ENCODE measurements around the gene PIK3R6. TPM values are rescaled to one million over a fixed set of nuclear protein-coding genes. Genes with fewer than 3 reads are reported as not detected.

PIK3R6 gene
- total and polyA plus RNA-seq, 2 of the 4 experiments (the other 2 are of a cell fraction): not detected

- Histone ChIP-seq H3K23ac (ENCODE audit: low read depth, low read length) (no peak overlapping the region), H2AK9ac (replicated peaks; ENCODE audit: low read depth, low read length, poor library complexity) (no peak overlapping the region), H3K4me2 (ENCODE audit: low read depth, low read length) (no peak overlapping the region), H3K9ac (ENCODE audit: low read depth, low read length) (no peak overlapping the region), H2AFZ (replicated peaks; ENCODE audit: low read length, poor library complexity) (no peak overlapping the region), H3K18ac (ENCODE audit: low read depth, low read length) (no peak overlapping the region), H2BK120ac (ENCODE audit: low read depth, low read length) (no peak overlapping the region), H3K56ac (ENCODE audit: extremely low read depth, insufficient read depth, low read length) (no peak overlapping the region), H2BK5ac (ENCODE audit: low read depth, low read length, poor library complexity, severe bottlenecking) (no peak overlapping the region), H4K20me1 (ENCODE audit: insufficient read depth, low read length) (no peaks in the 10 kb centered on the region), H3K27me3 (ENCODE audit: control insufficient read depth, insufficient read depth, low read length) (no peaks in the 10 kb centered on the region), H4K5ac (ENCODE audit: low read depth, low read length) (no peak overlapping the region), H3K14ac (replicated peaks; ENCODE audit: low read depth, low read length) (no peak overlapping the region), H4K91ac (ENCODE audit: insufficient read depth, low read depth, low read length) (no peak overlapping the region), H3K4me3 (ENCODE audit: insufficient read depth, low read depth, low read length) (no peak overlapping the region), H2BK15ac (ENCODE audit: low read depth, low read length) (no peak overlapping the region), H3K4me1 (ENCODE audit: control insufficient read depth, insufficient read depth, low read length) (no peaks in the 10 kb centered on the region), H3K9me3 (ENCODE audit: control insufficient read depth, insufficient read depth, low read length) (peaks cover 6% of the 10 kb centered on the region; the same call in 1 of the 2 replicates), H2BK20ac (ENCODE audit: low read depth, low read length) (no peak overlapping the region), H3K36me3 (ENCODE audit: control insufficient read depth, insufficient read depth, low read length) (no peaks in the 10 kb centered on the region), H4K8ac (ENCODE audit: low read depth in 2 of 2, low read length in 2 of 2) (no peak overlapping the region), H3K79me1 (ENCODE audit: low read depth in 1 of 2, low read length in 2 of 2) (no peaks in the 10 kb centered on the region), H3K4ac (ENCODE audit: low read depth, low read length) (no peak overlapping the region), H3K9me1 (ENCODE audit: insufficient read depth, low read length) (no peaks in the 10 kb centered on the region), H2AK5ac (ENCODE audit: low read depth, low read length) (no peak overlapping the region), H3K27ac (ENCODE audit: insufficient read depth, low read length) (no peak overlapping the region)
- BruUV-seq (replicated peaks): no TSS peak
- WGBS, 2 experiments (ENCODE audit: extremely low coverage in 2 of 2, insufficient read length in 1 of 2): 71% methylated on average over 4 of the region's 8 CpGs; no CpG with 5 or more reads in 1 of the 2 experiments
- CTCF ChIA-PET: no interaction called here
- DNase-seq: no peak
- intact Hi-C loops (cut with micrococcal nuclease) (no loop called here), in situ Hi-C loops (cut with MboI; ENCODE audit: low sequenced_read_pairs) (no loop called here), dilution Hi-C loops (cut with HindIII; ENCODE audit: low sequenced_read_pairs, unreplicated experiment) (no loop called here)
- POLR2A ChIA-PET (ENCODE audit: unreplicated experiment): no interaction called here
- ATAC-seq (ENCODE audit: low read depth): no peak
- no peak for TF ChIP-seq CHD1 (IDR thresholded peaks at IDR 0.05; ENCODE audit: low read depth, low read length)
Measured at GRCh38 chr17:8914554-8914953, 47.1 kb upstream of the PIK3R6 start.
